ENCODE results near the gene FLNC.

The FLNC gene

DNA sequence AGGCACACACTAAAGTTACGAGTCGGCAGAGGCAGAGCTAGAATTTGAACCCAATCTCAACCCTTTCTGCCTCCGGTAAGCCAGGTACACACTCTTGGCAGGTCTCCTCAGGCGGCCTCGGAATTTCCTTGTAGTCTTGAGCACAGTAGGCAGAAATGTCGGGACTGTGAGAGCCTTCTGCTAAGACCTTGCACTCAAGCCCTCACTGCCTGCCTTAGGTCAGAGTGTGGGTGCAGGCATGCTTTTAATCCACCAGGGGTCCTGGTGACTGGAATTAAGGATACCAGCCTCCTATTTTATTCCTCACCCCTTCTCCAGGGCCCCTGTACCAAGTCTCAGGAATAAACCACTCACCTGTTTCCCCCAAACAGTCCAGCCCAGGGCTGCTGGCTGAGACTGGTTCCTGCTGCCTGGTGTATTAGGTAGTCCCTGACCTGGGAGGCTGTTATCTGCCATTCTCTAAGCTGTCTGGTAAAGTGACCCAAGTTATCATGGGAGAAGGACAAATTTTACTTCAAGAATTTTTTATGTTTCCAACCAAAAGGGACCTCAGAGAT is 33.3 kb downstream of the FLNC start:
- H3K9me3 ChIP-seq (ENCODE audit: control insufficient read depth, low read length), result no peaks in the 10 kb centered on the region
- DNase-seq, result peak in 2 of 3 donors; percentile 27 to 35
- peak overlapping the region; percentile 77 for H3K27ac ChIP-seq (ENCODE audit: insufficient read depth, low read length, poor library complexity, severe bottlenecking)
- no peaks in the 10 kb centered on the region for H3K27me3 ChIP-seq (replicated peaks; ENCODE audit: control insufficient read depth, insufficient read depth, low read length, poor library complexity, severe bottlenecking)
- H3K4me3 ChIP-seq (ENCODE audit: insufficient read depth, low read depth, low read length, poor library complexity, severe bottlenecking), result peak overlapping the region; percentile 80
- peaks cover 10% of the 10 kb centered on the region for H3K36me3 ChIP-seq (ENCODE audit: control insufficient read depth, insufficient read depth, low read length)
- peaks cover 10% of the 10 kb centered on the region for H3K4me1 ChIP-seq (ENCODE audit: control insufficient read depth, insufficient read depth, low read length, poor library complexity, severe bottlenecking)

DNA sequence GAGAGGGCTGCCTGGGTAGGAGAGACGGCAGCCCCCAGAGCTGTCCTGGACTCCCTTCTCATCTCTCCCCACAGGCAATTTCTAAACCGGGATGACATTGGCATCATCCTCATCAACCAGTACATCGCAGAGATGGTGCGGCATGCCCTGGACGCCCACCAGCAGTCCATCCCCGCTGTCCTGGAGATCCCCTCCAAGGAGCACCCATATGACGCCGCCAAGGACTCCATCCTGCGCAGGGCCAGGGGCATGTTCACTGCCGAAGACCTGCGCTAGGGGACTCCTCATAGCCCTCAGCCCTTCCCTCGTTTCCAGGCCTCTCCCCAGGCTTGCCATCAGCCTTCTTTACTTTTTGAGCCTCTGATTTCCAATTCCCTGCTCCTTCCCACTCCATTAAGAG is 35.1 kb downstream of the FLNC start:
- Histone ChIP-seq H3K9me3 (ENCODE audit: control insufficient read depth, low read length) (no peaks in the 10 kb centered on the region), H3K36me3 (ENCODE audit: control insufficient read depth, insufficient read depth, low read length) (peaks cover 10% of the 10 kb centered on the region), H3K4me1 (ENCODE audit: control insufficient read depth, insufficient read depth, low read length, poor library complexity, severe bottlenecking) (peaks cover 15% of the 10 kb centered on the region), H3K27me3 (replicated peaks; ENCODE audit: control insufficient read depth, insufficient read depth, low read length, poor library complexity, severe bottlenecking) (no peaks in the 10 kb centered on the region), H3K27ac (ENCODE audit: insufficient read depth, low read length, poor library complexity, severe bottlenecking) (no peak overlapping the region), H3K4me3 (ENCODE audit: insufficient read depth, low read depth, low read length, poor library complexity, severe bottlenecking) (no peak overlapping the region)
- DNase-seq, result no peak

DNA sequence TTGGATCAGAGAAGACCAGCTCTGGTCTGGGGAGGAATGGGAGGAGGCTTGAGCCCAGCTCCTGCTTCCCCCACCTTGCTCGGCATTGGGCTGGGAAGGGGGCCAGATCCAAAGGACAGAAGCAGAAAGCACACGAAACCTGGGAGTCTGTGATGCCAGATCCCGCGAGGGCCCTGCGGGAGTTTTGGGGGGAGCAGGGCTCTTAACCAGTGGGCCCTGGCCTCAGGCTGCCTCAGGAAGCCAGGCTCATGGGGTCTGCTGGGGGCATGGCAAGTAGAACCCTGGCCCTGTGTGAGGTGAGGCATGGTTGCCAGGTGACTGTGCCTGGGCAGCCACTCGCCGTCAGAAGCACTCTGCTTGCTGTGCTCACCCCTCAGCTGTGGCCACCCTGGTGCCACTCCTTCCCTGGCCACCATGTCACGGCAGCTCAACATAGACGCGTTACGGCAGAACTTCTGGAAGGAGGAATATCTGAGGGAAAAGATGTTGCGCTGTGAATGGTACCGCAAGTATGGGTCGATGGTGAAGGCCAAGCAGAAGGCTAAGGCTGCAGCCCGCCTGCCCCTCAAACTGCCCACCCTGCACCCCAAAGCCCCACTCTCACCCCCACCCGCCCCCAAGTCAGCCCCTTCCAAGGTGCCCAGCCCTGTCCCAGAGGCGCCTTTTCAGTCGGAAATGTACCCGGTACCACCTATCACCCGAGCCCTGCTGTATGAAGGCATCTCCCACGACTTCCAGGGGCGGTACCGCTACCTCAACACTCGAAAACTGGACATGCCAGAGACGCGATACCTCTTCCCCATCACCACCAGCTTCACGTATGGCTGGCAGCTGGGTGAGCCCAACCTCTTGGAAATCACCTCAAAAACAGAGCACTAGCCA is 36.0 kb downstream of the FLNC start:
- peaks cover 15% of the 10 kb centered on the region for H3K4me1 ChIP-seq (ENCODE audit: control insufficient read depth, insufficient read depth, low read length, poor library complexity, severe bottlenecking)

DNA sequence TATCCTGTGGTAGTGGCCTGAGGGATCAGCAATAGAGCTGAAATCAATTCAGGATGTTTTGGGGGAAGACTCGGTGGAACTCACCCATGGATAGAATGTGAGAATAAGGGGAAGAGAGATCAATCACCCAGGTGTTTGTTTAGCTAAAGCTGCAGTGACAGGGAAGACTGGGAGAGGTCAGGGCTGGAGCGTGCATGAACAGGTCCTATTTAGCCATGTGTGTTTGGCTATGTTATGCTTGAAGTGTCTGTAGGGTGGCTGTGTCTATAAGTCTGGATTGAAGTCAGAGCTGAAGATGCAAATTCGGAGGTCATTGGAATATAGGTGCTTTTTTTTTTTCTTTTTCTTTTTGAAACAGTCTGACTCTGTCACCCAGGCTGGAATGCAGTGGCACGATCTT is 37.0 kb downstream of the FLNC start:
- Histone ChIP-seq H3K4me1 (ENCODE audit: control insufficient read depth, insufficient read depth, low read length, poor library complexity, severe bottlenecking) (peaks cover 15% of the 10 kb centered on the region), H3K36me3 (ENCODE audit: control insufficient read depth, insufficient read depth, low read length) (peaks cover 10% of the 10 kb centered on the region), H3K9me3 (ENCODE audit: control insufficient read depth, low read length) (no peaks in the 10 kb centered on the region), H3K27me3 (replicated peaks; ENCODE audit: control insufficient read depth, insufficient read depth, low read length, poor library complexity, severe bottlenecking) (no peaks in the 10 kb centered on the region), H3K4me3 (ENCODE audit: insufficient read depth, low read depth, low read length, poor library complexity, severe bottlenecking) (no peak overlapping the region), H3K27ac (ENCODE audit: insufficient read depth, low read length, poor library complexity, severe bottlenecking) (no peak overlapping the region)
- no peak for DNase-seq

More for the DNA sequence above, 36.0 kb downstream of the FLNC start:
- H3K36me3 ChIP-seq (ENCODE audit: control insufficient read depth, insufficient read depth, low read length), result peaks cover 10% of the 10 kb centered on the region
- H3K4me3 ChIP-seq (ENCODE audit: insufficient read depth, low read depth, low read length, poor library complexity, severe bottlenecking), result no peak overlapping the region
- DNase-seq, result no peak
- no peaks in the 10 kb centered on the region for H3K27me3 ChIP-seq (replicated peaks; ENCODE audit: control insufficient read depth, insufficient read depth, low read length, poor library complexity, severe bottlenecking)
- H3K9me3 ChIP-seq (ENCODE audit: control insufficient read depth, low read length), result no peaks in the 10 kb centered on the region
- H3K27ac ChIP-seq (ENCODE audit: insufficient read depth, low read length, poor library complexity, severe bottlenecking), result no peak overlapping the region

DNA sequence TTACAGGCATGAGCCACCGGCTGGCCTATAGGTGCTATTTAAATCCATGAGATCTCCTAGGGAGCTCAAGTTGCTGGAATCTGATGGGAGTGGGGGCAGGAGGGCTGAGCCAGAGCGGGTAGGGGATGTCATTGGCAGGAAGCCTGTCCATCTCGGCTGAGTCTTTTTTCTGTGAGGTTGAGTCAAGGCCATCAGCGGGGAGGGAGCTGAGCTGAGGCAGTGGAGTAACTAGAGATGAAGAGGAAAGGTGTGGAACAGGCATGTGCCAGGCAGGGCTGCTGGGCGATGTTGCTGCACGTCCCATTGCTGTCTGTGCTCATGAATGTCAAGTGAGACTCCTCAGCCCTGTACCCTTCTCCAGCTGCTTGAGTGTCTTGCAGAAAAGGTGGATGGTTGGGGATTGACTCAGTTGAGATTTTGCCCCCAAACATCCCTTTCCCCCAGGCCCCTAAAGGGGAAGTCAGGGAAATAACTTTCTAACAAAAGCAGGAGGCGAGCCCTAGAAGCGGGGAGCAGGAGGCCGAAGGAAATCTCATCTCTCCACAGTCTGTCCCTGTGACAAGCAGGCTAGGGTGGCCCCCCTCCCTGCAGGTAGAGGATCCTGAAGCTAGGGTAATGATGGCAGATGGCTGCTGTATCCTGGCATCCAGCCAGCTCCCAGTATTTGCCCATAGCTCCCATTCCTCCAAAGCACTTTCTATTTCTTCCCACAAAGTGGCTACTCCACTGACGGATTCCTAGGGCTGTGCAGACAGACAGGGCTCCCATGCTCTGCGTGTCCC is 37.8 kb downstream of the FLNC start:
- no peaks in the 10 kb centered on the region for H3K27me3 ChIP-seq (replicated peaks; ENCODE audit: control insufficient read depth, insufficient read depth, low read length, poor library complexity, severe bottlenecking)
- no peaks in the 10 kb centered on the region for H3K9me3 ChIP-seq (ENCODE audit: control insufficient read depth, low read length)
- H3K27ac ChIP-seq (ENCODE audit: insufficient read depth, low read length, poor library complexity, severe bottlenecking), result no peak overlapping the region
- no peak for DNase-seq
- peaks cover 15% of the 10 kb centered on the region for H3K4me1 ChIP-seq (ENCODE audit: control insufficient read depth, insufficient read depth, low read length, poor library complexity, severe bottlenecking)
- no peak overlapping the region for H3K4me3 ChIP-seq (ENCODE audit: insufficient read depth, low read depth, low read length, poor library complexity, severe bottlenecking)
- H3K36me3 ChIP-seq (ENCODE audit: control insufficient read depth, insufficient read depth, low read length), result peaks cover 10% of the 10 kb centered on the region

DNA sequence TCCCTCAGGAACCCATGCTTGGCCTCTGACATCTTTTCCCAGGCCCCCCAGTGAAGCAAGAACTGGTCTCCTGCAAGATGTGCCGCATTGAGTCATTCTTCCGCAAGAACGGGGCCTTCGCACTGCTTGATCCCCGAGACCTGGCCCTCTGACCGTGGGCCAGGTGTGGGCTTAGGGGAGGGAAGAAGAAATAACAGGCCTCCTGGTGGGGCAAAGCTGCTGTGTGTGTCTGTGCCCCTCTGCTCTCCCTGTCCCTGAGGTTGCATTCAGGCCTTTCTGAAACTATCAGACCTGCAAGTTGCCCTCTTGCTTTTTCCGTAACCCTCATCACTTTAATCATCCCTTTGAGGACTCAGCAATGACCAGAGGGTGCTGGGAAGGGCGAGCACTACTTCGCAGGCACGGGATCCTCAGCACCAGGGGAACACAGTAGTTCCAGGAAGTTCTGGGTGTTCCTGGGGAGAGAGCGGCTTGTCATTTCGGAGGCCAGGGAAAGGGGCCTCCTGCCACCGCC is 38.5 kb downstream of the FLNC start:
- Histone ChIP-seq H3K4me3 (ENCODE audit: insufficient read depth, low read depth, low read length, poor library complexity, severe bottlenecking) (peak overlapping the region; percentile 74), H3K36me3 (ENCODE audit: control insufficient read depth, insufficient read depth, low read length) (peaks cover 10% of the 10 kb centered on the region), H3K27ac (ENCODE audit: insufficient read depth, low read length, poor library complexity, severe bottlenecking) (no peak overlapping the region), H3K4me1 (ENCODE audit: control insufficient read depth, insufficient read depth, low read length, poor library complexity, severe bottlenecking) (peaks cover 8% of the 10 kb centered on the region), H3K27me3 (replicated peaks; ENCODE audit: control insufficient read depth, insufficient read depth, low read length, poor library complexity, severe bottlenecking) (no peaks in the 10 kb centered on the region), H3K9me3 (ENCODE audit: control insufficient read depth, low read length) (no peaks in the 10 kb centered on the region)
- no peak for DNase-seq

DNA sequence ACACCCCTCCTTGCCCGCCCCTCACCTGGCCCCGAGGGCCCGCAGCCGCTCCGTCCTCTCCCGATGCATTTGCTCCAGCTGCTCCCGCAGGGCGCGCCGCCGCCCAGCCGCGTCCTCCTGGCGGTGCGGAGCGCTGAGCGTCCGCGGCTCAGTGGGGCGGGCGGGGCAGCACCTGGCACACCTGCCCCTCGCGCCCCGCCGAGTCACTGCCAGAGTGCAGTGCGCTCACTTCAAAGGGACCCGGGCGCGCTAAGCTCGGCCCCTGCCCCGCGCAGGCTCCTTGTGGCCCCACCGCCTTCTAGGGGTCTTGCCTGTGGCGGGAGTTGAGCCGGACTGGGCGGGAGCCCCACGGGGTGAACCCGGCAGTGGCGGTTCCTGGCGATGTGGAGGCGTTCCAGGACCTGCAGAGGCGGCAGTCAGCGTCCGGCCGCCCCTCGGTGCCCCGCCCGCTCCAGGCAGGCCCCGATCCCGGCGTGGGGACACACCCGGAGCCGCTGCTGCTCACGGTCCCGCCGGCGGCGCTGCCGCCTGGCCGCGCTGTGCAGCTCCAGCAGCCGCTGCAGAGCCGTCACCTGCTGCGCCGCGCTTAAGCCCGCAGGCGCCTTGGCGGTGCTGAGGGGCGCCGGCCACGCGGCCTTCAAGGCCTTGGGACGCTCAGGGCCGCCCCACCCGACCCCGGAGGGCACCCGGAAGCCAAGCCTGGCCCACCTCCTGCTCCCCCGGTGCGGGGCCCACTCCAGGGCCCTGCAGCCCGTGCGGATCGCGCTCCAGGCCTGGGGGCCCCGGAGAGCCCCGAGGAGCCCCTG is 39.1 kb downstream of the FLNC start:
- Histone ChIP-seq H3K4me1 (ENCODE audit: control insufficient read depth, insufficient read depth, low read length, poor library complexity, severe bottlenecking) (peaks cover 5% of the 10 kb centered on the region), H3K9me3 (ENCODE audit: control insufficient read depth, low read length) (no peaks in the 10 kb centered on the region), H3K27ac (ENCODE audit: insufficient read depth, low read length, poor library complexity, severe bottlenecking) (no peak overlapping the region), H3K4me3 (ENCODE audit: insufficient read depth, low read depth, low read length, poor library complexity, severe bottlenecking) (peak overlapping the region; percentile 74), H3K36me3 (ENCODE audit: control insufficient read depth, insufficient read depth, low read length) (peaks cover 10% of the 10 kb centered on the region), H3K27me3 (replicated peaks; ENCODE audit: control insufficient read depth, insufficient read depth, low read length, poor library complexity, severe bottlenecking) (no peaks in the 10 kb centered on the region)
- DNase-seq, result peak in 2 of 3 donors; percentile 9 to 25

DNA sequence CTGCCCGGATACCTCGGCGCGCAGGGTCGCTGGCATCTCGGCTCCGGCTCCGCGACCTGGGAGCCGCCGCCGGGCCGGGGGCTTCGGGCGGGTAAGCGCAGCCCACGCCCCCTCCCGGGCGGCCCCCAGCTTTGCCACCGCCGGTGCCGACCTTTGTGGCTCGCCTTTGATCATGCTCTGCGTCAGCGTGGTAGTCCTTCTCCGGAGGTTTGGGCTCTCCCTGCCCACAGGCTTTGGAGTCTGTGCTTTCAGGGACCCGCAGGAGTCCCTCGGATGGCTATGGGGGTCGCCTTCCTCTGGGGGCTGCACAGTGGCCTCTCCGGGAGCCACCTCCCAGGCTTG is 39.7 kb downstream of the FLNC start:
- H3K9me3 ChIP-seq (ENCODE audit: control insufficient read depth, low read length), result no peaks in the 10 kb centered on the region
- peak overlapping the region; percentile 74 for H3K4me3 ChIP-seq (ENCODE audit: insufficient read depth, low read depth, low read length, poor library complexity, severe bottlenecking)
- H3K36me3 ChIP-seq (ENCODE audit: control insufficient read depth, insufficient read depth, low read length), result peaks cover 9% of the 10 kb centered on the region
- H3K4me1 ChIP-seq (ENCODE audit: control insufficient read depth, insufficient read depth, low read length, poor library complexity, severe bottlenecking), result peaks cover 5% of the 10 kb centered on the region
- H3K27ac ChIP-seq (ENCODE audit: insufficient read depth, low read length, poor library complexity, severe bottlenecking), result no peak overlapping the region
- DNase-seq, result no peak
- no peaks in the 10 kb centered on the region for H3K27me3 ChIP-seq (replicated peaks; ENCODE audit: control insufficient read depth, insufficient read depth, low read length, poor library complexity, severe bottlenecking)

DNA sequence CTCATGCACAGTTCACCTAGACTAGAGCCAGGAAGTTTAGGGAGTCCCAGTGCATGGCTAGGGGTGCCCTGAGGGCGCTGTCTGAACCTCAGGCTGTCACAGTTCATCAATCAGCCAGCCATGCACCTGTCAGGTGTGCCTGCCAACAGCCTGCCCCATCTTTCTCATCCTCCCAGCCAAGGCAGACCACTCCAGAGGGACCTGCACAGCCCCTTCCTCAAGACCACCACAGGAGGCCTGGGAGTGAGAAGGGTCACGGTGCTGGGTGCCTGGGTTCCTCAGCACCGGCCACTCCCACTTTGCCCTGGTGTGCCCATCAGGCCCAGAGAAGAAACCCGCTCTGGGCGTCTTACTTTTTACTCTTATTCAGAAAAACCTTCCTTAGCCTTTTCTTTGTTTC is 40.8 kb downstream of the FLNC start:
- H3K4me1 ChIP-seq (ENCODE audit: control insufficient read depth, insufficient read depth, low read length, poor library complexity, severe bottlenecking), result peaks cover 5% of the 10 kb centered on the region
- no peak for DNase-seq
- no peaks in the 10 kb centered on the region for H3K36me3 ChIP-seq (ENCODE audit: control insufficient read depth, insufficient read depth, low read length)
- H3K9me3 ChIP-seq (ENCODE audit: control insufficient read depth, low read length), result no peaks in the 10 kb centered on the region
- no peak overlapping the region for H3K27ac ChIP-seq (ENCODE audit: insufficient read depth, low read length, poor library complexity, severe bottlenecking)
- no peak overlapping the region for H3K4me3 ChIP-seq (ENCODE audit: insufficient read depth, low read depth, low read length, poor library complexity, severe bottlenecking)
- H3K27me3 ChIP-seq (replicated peaks; ENCODE audit: control insufficient read depth, insufficient read depth, low read length, poor library complexity, severe bottlenecking), result no peaks in the 10 kb centered on the region

Data from effector memory CD4-positive, alpha-beta T cell (primary cell).